A549 treated with CORT108297 at 1 μM for 4 hours (cell line): Measurements from ENCODE around the gene DDX11. TPM values are rescaled to one million over a fixed set of nuclear protein-coding genes. Genes with fewer than 3 reads are reported as not detected.

Experiments
- total RNA-seq: library from RNA; stranded (reverse); fragments of 200-300 nt; extraction: Qiagen RNA extraction; gene quantifications from 5 replicates; pipeline ENCODE4 v1.2.3, GENCODE V29; 2022

Gene DDX11
- total RNA-seq = 40.1 to 55.7 TPM (median 52.0 TPM) in 5 replicates

GRCh38 chr12:31073527-31074332, at the start of gene DDX11:
DDX11 (plus strand) TSS chr12:31073860; CDS start chr12:31078394, 4,534 bp downstream.

Other genes with a start within 250 kb of the DDX11 start
- 0.05 to 0.08 TPM (median 0.08 TPM) in 5 replicates for gene TSPAN11, start 147.1 kb upstream of the DDX11 start, total RNA-seq